GM19395 (cell line): Measurements from ENCODE around the gene TCERG1L.

Experiments used
- ATAC-seq: cut with Tn5 transposase; IDR thresholded peaks from one replicate; pipeline ENCODE4 v1.9.1; 2021; ENCODE audit warnings: mild to moderate bottlenecking, moderate library complexity; ENCODE audit not compliant: unreplicated experiment

Gene TCERG1L

DNA sequence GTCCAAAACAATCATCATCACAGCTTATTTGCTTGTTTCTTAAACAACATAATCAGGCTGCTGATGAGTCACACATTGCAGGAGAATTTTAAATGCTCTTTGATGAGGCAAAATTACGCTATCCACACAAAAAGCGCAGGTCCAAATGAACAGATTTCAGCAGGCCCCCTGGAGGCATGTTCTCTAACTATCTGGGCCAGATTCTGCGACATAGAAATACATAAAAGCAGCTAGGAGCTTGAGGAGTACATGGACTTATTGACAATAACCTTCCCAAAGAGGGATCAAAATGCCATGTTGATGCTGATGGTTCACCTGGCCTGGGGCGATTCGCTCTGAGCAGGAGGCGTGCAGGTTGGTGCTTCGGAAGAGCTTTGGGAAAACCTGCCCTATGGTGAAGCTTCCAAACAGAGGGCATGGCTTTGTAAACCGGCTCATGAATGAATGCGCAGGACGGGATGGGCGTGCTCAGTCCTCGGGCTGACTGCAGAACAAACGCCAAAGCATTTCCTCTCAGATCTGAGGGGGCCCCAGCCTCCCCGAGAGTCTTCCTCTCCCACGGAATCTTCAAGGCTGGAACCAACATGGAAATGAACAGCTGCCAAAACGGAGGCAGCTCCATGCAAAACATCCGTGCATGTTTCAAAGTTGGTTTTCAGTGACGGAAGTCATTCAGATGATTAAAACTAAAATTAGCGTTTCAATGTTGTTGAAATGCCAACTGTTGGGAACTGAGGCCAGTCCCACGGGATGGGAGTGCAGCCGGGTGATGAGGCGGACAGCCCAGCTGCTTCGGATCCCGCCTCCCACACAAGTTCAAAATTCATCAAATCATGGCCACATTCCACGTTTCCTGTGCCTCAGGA, 179.6 kb downstream of the TCERG1L start:
- ATAC-seq, result no peak

- ATAC-seq, result no peak
These were observed 181.5 kb downstream of the TCERG1L start for GRCh38 chr10:131130025-131130424.

GRCh38 chr10:131129544-131129943, 182.0 kb downstream of the TCERG1L start:
- ATAC-seq, result no peak

DNA sequence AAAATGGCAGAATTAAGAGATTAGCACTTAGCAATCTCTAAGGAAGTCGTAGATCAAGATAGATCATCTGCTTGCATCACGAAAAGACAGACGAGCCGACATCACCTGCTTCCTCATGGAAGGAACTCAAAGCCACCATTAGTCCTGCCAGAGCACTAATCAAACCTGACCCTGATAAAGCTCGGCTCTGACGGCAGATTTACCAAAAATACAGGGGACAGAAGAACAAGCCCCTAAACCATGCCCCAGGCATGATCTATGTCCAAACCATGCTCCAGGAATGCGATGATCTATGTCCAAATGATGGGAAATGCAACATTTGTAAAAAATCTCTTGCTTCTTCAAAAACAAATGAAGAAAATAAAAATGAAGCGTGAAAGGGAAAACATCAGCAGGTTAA, 182.8 kb downstream of the TCERG1L start:
- ATAC-seq, result no peak

- ATAC-seq, result no peak
These were observed 183.9 kb downstream of the TCERG1L start for GRCh38 chr10:131127610-131128009.

DNA sequence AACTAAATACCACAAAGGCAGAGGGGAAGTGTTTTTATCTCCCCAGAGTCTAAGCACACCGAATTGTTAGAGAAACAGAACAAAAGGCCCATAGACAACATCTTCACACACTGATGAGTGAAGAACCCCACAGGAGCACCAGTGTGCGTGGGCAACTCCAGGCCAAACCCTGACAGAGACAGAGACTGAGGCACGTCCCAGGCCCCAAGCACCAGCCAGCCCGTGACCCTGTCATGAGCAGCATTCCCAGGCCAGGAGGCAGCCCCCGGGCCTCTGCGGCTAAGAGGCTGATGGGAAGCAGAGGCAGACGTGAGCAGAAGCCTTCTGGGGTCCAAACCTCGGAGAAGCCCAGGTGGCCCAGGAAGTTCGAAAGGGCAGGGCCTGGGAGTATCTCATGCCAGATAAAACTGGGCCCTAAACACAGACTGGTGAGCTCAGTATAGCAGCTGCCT, 184.4 kb downstream of the TCERG1L start:
- ATAC-seq, result no peak

DNA sequence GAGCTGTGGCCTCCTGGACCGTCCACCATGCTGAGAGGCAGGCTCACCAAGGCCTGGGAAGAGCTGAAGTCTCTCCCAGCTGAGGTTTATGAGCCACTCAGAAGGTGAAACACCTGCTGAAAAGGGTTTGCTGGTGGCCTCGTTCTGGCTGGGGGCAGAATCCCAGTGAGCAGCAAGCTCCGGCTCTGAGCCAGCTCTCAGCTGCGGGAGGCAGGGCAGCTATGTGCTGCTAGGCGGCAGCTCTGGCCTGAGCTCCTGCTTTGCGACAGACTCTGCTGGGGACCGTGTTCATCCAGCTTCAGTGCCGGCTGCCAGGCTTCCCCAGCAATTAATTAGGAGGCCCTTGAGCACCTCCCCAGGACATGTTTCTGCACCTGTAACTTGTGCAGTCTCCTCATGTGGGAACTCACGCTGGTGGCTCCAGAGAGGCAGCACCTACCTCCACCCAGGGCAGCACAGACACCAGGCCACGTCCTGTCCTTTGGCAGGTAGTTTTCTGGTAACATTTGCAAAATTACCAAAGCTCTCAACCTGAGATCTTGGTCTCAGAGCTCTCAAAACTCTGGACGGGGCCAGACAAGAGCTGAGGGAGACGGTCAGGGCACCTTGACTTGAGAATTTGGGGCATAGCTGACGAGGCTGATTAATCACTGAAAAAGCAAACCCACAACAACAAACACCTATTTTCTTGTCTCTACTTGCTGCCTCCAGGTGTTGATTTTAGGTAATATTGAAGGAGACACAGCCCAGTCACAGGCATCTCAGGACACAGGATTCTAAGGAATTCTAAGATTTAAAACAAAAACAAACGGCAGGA, 185.0 kb downstream of the TCERG1L start:
- ATAC-seq, result no peak

DNA sequence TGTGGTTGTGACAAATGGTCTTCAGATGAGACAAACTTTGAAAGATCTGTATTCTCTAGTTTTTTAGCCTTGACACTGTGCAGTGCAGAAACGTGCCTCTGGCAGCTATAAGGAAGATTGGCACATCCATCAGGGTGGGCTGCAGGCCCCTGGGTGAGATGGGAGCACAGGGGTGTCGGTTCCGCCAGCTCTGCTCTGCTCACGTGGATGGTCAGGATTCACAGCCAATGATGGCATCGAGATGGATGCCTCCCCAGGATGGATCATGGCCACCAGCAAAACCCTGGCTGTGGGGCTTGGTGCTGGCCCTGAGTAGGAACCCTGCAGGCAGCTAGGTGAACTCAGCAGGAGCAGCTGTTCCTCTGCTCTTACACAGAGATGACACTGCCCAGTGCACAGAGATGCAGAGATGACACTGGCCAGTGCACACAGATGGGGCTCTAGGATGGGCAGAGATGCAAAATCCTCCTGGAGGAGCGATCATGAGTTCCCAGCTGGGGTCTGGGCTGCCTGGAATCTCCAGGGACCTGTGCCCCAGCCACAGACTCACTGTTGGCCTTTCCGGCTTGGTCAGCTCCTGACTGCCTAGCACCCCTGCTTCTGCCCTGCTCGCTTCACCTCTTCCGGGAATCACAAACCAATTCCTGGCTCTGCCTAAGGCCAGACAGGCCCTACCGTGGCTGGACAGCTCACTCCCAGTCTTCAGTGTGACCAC, 185.9 kb downstream of the TCERG1L start:
- no peak for ATAC-seq

GRCh38 chr10:131124945-131125344, 186.6 kb downstream of the TCERG1L start:
- no peak for ATAC-seq

GRCh38 chr10:131123496-131123895, 188.0 kb downstream of the TCERG1L start:
- ATAC-seq, result no peak

DNA sequence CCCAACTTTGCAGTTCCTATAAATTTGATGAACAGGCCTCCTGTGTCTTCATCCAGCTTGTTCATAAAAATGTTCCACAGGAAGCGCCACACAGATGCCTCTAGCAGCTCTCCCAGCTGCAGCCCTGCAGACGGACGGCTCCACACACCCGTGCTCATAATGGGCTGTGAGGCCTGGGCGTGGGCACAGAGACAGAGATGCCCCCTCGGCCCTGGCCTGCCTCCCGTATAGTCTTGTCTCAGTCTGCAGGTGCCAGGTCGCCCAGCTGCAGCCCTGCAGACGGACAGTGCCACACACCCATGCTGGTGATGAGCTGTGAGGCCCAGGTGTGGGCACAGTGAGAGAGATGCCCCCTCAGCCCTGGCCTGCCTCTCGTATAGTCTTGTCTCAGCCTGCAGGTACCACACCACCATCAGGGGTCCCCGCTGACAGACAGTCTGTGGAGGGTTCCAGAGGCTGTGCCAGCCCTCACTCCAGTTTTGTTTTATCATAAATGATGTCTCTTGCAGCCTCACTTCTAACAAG, 189.9 kb downstream of the TCERG1L start:
- no peak for ATAC-seq

DNA sequence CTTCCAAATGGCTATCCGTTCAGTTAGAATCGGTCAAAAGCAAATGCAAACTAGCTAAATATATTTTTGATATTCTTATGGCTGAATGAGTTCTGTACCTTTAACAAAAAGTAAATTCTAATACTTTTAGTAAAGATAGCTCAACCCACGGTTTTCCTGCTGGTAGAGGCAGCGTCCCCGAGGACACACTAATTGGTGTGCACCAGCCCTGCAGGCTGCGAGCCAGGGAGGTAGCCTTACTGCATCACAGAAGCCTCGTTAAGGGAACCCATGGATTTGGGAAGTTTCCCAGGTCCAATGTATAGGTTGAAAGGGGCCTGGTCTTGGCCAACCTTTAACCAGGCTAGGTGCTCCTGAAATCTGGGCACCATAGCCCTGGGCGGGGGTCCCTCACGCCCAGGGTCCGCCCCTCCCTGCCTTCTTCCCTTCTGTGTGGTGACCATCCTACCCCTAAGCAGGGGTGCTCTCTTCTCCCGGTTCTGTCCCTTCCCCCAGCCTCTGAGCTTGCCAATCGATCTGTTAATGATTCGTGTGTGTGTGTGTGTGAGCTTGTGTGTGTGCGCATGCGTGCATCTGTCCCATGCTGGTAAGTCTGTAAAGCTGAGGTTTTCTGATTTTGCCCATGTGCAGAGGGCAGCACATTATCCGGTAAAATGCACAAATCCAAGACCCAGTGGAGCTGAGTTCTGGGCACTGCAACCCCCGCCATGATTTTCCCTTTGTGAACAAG, 191.7 kb downstream of the TCERG1L start:
- no peak for ATAC-seq

- ATAC-seq, result no peak
These were observed 193.9 kb downstream of the TCERG1L start for GRCh38 chr10:131117416-131118212.

DNA sequence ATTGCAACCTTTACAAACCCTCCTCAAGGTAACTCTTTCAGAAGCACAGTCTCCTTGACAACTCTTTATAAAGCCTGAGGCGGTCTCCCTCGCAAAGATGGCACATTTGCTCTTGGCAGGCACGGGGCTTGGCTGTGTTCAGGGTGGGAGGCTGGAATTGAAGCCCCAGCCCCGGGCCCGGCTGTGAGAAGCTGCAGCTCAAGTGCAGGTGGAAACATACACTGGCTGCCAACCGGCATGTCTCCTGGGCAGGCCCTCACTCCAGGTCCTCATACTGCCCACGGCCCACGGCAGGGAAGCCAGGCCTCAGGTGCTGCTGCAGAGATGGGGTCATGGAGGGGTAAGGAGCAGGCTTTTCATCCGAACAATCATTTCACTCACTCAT, 194.5 kb downstream of the TCERG1L start:
- ATAC-seq, result no peak

- ATAC-seq, result no peak
These were observed 195.1 kb downstream of the TCERG1L start for GRCh38 chr10:131116216-131116990.

- ATAC-seq, result no peak
These were observed 195.7 kb downstream of the TCERG1L start for GRCh38 chr10:131115801-131116200.

- ATAC-seq, result no peak
These were observed 196.2 kb downstream of the TCERG1L start for GRCh38 chr10:131115321-131115720.

GRCh38 chr10:131114846-131115245, 196.7 kb downstream of the TCERG1L start:
- no peak for ATAC-seq
